HepG2 (cell line): ENCODE results near the gene SBK3. TPM values are rescaled to one million over a fixed set of nuclear protein-coding genes. Genes with fewer than 3 reads are reported as not detected.
A peak's percentile ranks its signal among the peaks of the same experiment; 100 is the strongest.

Experiments
- BCL6 ChIP-seq: IDR thresholded peaks from 2 replicates; pipeline ENCODE4 v1.6.1; 2016; ENCODE audit warnings: missing genetic modification reagents, missing compliant biosample characterization
- ETV6 ChIP-seq: sonication (generic); formaldehyde crosslinking; conservative IDR thresholded peaks from 2 replicates; pipeline ENCODE4 v1.4.0; 2020; ENCODE audit warnings: missing genetic modification reagents
- FOXA3 ChIP-seq: IDR thresholded peaks from 2 replicates; pipeline ENCODE4 v1.6.1; 2016; ENCODE audit warnings: missing genetic modification reagents, missing compliant biosample characterization
- GATAD2A ChIP-seq: IDR thresholded peaks from 2 replicates; pipeline ENCODE4 v1.6.1; 2016
- KLF9 ChIP-seq: IDR thresholded peaks from 2 replicates; pipeline ENCODE4 v1.6.1; 2016; ENCODE audit warnings: low read depth
- polyA plus RNA-seq, 8 experiments: library from polyadenylated mRNA; depleted of rRNA in 3 of 8; stranded (reverse) in 7 of 8; unstranded in 1 of 8; fragments of >200 nt; fragmentation: Illumina TruSeq in 4 of 8; extraction: Trizol in 4 of 8; gene quantifications; 2 replicates each; pipeline versions ENCODE4 v1.2.1 to v1.2.3, GENCODE V29; 2011 to 2016; ENCODE audit warnings: low read depth in 4 of 8, missing spikeins in 1 of 8, mixed read lengths in 1 of 8; ENCODE audit not compliant: insufficient read depth in 1 of 8
- total RNA-seq, 5 experiments: library from RNA; depleted of rRNA; stranded (reverse); fragments of >200 nt; fragmentation: Illumina TruSeq; extraction: Trizol; gene quantifications; 2 replicates each; pipeline ENCODE4 v1.2.3, GENCODE V29; 2016; ENCODE audit warnings: low read depth in 1 of 5
- TF ChIP-seq, protein P1 (sequence below): sonication (generic); formaldehyde crosslinking; conservative IDR thresholded peaks from 2 replicates; pipeline ENCODE4 v1.4.0; 2020; ENCODE audit warnings: missing genetic modification reagents
- TF ChIP-seq, protein P2 (sequence below): sonication (generic); formaldehyde crosslinking; IDR thresholded peaks from 2 replicates; pipeline ENCODE4 v1.9.0; 2021; ENCODE audit warnings: mild to moderate bottlenecking, missing genetic modification reagents
- TF ChIP-seq, protein P3 (sequence below): sonication (generic); formaldehyde crosslinking; IDR thresholded peaks from 2 replicates; pipeline ENCODE4 v1.5.0; 2020; ENCODE audit warnings: mild to moderate bottlenecking, missing genetic modification reagents, moderate library complexity
- TF ChIP-seq, protein P4 (sequence below): sonication (generic); formaldehyde crosslinking; IDR thresholded peaks from 2 replicates; pipeline ENCODE4 v1.4.0; 2020; ENCODE audit warnings: mild to moderate bottlenecking, missing genetic modification reagents

Gene SBK3
- total and polyA plus RNA-seq, 2 of the 13 experiments (the other 11 are each of a cell fraction or from before 2014, with no cell fraction given), result 0.66 to 0.77 TPM

DNA sequence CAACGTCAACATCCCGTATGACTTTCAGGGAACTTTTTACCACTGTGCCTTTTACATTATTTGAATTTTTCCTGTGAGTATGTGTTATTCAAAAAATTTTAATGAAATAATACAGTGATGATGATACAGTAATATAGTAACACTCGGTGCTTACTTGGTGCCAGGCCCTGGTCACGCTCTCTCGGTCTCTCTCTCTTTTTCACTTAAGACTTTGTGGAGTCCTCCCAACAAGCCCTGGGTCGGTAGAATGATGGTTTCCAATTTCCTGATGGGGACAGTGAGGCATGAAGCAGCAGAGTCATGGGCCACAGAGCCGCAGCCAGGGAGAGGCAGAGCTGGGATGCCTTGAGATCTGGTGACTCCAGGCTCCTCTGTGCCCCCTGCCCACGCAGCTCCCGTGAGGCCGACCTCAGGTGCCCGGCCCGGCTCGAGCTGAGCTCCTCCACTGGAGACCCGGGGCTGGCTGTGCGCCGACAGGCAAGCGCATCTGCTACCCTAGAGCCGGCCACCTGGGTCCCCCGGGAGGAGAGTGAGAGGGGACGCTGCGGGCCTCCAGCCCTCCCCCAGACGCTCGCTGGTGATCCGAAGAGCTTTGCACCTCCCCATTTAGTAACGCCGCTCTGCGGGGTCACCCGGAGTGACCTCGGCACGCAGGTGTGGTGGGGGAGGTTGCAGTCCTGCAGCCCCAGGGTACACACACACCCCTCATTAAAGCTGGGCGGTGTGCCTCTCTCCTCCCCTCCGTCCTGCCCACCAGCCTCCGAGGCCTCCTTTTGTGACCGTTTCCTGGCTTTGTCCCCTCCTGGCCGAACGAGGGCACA lies 4.4 kb upstream of the SBK3 start (continued):
- peak; percentile 54; the same call in 1 of the 2 replicates for TF ChIP-seq GATAD2A (CRISPR knock-in tag)
- TF ChIP-seq FOXA3 (CRISPR knock-in tag), result peak; percentile 78; the same call in 1 of the 2 replicates
- TF ChIP-seq BCL6 (CRISPR knock-in tag), result peak; percentile 35; the same call in 1 of the 2 replicates
- TF ChIP-seq, protein P1, sequence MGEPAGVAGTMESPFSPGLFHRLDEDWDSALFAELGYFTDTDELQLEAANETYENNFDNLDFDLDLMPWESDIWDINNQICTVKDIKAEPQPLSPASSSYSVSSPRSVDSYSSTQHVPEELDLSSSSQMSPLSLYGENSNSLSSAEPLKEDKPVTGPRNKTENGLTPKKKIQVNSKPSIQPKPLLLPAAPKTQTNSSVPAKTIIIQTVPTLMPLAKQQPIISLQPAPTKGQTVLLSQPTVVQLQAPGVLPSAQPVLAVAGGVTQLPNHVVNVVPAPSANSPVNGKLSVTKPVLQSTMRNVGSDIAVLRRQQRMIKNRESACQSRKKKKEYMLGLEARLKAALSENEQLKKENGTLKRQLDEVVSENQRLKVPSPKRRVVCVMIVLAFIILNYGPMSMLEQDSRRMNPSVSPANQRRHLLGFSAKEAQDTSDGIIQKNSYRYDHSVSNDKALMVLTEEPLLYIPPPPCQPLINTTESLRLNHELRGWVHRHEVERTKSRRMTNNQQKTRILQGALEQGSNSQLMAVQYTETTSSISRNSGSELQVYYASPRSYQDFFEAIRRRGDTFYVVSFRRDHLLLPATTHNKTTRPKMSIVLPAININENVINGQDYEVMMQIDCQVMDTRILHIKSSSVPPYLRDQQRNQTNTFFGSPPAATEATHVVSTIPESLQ (CRISPR knock-in tag), result no peak
- TF ChIP-seq, protein P2, sequence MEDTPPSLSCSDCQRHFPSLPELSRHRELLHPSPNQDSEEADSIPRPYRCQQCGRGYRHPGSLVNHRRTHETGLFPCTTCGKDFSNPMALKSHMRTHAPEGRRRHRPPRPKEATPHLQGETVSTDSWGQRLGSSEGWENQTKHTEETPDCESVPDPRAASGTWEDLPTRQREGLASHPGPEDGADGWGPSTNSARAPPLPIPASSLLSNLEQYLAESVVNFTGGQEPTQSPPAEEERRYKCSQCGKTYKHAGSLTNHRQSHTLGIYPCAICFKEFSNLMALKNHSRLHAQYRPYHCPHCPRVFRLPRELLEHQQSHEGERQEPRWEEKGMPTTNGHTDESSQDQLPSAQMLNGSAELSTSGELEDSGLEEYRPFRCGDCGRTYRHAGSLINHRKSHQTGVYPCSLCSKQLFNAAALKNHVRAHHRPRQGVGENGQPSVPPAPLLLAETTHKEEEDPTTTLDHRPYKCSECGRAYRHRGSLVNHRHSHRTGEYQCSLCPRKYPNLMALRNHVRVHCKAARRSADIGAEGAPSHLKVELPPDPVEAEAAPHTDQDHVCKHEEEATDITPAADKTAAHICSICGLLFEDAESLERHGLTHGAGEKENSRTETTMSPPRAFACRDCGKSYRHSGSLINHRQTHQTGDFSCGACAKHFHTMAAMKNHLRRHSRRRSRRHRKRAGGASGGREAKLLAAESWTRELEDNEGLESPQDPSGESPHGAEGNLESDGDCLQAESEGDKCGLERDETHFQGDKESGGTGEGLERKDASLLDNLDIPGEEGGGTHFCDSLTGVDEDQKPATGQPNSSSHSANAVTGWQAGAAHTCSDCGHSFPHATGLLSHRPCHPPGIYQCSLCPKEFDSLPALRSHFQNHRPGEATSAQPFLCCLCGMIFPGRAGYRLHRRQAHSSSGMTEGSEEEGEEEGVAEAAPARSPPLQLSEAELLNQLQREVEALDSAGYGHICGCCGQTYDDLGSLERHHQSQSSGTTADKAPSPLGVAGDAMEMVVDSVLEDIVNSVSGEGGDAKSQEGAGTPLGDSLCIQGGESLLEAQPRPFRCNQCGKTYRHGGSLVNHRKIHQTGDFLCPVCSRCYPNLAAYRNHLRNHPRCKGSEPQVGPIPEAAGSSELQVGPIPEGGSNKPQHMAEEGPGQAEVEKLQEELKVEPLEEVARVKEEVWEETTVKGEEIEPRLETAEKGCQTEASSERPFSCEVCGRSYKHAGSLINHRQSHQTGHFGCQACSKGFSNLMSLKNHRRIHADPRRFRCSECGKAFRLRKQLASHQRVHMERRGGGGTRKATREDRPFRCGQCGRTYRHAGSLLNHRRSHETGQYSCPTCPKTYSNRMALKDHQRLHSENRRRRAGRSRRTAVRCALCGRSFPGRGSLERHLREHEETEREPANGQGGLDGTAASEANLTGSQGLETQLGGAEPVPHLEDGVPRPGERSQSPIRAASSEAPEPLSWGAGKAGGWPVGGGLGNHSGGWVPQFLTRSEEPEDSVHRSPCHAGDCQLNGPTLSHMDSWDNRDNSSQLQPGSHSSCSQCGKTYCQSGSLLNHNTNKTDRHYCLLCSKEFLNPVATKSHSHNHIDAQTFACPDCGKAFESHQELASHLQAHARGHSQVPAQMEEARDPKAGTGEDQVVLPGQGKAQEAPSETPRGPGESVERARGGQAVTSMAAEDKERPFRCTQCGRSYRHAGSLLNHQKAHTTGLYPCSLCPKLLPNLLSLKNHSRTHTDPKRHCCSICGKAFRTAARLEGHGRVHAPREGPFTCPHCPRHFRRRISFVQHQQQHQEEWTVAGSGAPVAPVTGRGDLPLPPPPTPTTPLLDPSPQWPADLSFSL, result no peak
- TF ChIP-seq, protein P3, sequence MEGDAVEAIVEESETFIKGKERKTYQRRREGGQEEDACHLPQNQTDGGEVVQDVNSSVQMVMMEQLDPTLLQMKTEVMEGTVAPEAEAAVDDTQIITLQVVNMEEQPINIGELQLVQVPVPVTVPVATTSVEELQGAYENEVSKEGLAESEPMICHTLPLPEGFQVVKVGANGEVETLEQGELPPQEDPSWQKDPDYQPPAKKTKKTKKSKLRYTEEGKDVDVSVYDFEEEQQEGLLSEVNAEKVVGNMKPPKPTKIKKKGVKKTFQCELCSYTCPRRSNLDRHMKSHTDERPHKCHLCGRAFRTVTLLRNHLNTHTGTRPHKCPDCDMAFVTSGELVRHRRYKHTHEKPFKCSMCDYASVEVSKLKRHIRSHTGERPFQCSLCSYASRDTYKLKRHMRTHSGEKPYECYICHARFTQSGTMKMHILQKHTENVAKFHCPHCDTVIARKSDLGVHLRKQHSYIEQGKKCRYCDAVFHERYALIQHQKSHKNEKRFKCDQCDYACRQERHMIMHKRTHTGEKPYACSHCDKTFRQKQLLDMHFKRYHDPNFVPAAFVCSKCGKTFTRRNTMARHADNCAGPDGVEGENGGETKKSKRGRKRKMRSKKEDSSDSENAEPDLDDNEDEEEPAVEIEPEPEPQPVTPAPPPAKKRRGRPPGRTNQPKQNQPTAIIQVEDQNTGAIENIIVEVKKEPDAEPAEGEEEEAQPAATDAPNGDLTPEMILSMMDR (CRISPR knock-in tag), result 0 out of 2 replicates have a peak, but pooled peaks have one; percentile 28
- TF ChIP-seq KLF9 (CRISPR knock-in tag), result no peak
- TF ChIP-seq, protein P4, sequence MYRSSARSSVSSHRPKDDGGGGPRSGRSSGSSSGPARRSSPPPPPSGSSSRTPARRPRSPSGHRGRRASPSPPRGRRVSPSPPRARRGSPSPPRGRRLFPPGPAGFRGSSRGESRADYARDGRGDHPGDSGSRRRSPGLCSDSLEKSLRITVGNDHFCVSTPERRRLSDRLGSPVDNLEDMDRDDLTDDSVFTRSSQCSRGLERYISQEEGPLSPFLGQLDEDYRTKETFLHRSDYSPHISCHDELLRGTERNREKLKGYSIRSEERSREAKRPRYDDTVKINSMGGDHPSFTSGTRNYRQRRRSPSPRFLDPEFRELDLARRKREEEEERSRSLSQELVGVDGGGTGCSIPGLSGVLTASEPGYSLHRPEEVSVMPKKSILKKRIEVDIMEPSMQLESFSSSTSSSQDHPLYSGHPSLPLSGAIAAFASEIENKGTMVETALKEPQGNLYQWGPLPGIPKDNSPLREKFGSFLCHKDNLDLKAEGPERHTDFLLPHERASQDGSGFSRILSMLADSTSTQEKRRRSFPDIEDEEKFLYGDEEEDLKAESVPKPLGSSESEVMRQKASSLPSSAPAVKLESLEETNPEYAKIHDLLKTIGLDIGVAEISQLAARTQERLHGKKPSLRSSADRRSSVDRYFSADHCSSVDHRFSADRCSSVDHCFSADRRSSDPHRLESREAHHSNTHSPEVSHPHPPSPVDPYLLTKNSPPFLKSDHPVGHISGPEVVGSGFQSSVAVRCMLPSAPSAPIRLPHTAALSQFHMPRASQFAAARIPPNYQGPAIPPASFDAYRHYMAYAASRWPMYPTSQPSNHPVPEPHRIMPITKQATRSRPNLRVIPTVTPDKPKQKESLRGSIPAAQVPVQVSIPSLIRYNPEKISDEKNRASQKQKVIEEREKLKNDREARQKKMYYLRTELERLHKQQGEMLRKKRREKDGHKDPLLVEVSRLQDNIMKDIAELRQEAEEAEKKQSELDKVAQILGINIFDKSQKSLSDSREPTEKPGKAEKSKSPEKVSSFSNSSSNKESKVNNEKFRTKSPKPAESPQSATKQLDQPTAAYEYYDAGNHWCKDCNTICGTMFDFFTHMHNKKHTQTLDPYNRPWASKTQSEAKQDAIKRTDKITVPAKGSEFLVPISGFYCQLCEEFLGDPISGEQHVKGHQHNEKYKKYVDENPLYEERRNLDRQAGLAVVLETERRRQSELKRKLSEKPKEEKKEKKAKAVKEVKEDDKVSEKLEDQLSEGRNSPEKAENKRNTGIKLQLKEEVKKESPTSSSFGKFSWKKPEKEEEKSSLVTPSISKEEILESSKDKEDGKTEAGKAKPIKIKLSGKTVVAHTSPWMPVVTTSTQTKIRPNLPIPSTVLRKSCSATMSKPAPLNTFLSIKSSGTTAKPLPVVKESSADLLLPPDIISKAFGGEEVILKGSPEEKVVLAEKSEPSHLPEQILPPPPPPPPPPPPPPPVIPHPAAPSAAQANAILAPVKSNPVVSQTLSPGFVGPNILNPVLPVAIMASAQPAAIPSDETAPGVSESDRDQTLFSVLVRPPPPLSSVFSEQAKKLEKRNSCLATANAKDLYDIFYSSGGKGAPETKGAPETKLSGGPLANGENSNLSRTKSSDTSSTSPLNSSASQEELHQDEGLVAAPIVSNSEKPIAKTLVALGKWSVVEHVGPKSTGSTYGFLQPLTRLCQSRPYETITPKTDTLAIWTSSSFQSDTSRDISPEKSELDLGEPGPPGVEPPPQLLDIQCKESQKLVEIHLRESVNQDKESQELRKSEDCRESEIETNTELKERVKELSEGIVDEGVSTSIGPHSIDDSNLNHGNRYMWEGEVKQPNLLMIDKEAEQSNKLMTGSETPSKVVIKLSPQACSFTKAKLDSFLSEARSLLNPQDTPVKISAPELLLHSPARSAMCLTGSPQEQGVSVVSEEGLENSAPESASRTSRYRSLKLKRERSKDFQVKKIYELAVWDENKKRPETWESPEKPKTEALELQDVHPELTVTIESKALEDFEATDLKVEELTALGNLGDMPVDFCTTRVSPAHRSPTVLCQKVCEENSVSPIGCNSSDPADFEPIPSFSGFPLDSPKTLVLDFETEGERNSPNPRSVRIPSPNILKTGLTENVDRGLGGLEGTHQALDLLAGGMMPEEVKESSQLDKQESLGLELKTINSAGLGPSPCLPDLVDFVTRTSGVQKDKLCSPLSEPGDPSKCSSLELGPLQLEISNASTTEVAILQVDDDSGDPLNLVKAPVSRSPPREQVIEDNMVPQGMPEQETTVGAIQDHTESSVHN, result no peak
- 0 out of 2 replicates have a peak, but pooled peaks have one; percentile 25 for TF ChIP-seq ETV6 (CRISPR knock-in tag)
